ENCODE measurements around the gene MYL4. TPM values are rescaled to one million over a fixed set of nuclear protein-coding genes. Genes with fewer than 3 reads are reported as not detected.

The MYL4 gene
- total RNA-seq, 1 experiment from 2014 or later, result 0.66 TPM

DNA sequence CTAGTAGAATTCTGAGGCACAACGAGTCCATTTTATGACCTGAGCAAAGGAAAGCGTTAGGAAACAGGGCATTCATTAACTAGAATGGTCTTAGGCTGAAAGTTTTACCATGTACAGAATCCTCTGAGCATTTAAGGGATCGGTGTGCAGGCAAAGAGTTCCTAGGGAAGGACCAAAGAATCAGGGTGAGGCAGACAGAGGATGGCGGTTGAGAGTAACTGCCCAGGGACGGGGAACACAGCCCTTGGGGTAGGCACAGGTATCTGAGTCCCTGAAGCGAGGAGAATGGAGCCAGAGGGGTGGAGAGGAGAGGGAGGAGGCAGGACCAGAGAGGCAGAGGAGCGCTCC lies 30.4 kb downstream of the MYL4 start:
- Histone ChIP-seq H3K23me2 (ENCODE audit: insufficient read length, low read depth, low read length, poor library complexity, severe bottlenecking) (no peaks in the 10 kb centered on the region), H2AK5ac (ENCODE audit: insufficient read length, low read length) (no peak overlapping the region), H2BK12ac (ENCODE audit: insufficient read length, low read depth, low read length) (no peak overlapping the region), H3K9ac (ENCODE audit: extremely low read depth, insufficient read length, low read length) (no peak overlapping the region), H3K14ac (ENCODE audit: insufficient read depth, low read length) (no peak overlapping the region), H3K79me2 (ENCODE audit: insufficient read depth, low read length) (no peaks in the 10 kb centered on the region), H2BK5ac (ENCODE audit: insufficient read length, low read length) (no peak overlapping the region), H3K18ac (ENCODE audit: insufficient read length, low read depth, low read length) (no peak overlapping the region), H3K79me1 (ENCODE audit: insufficient read depth, low read depth, low read length, poor library complexity, severe bottlenecking) (no peaks in the 10 kb centered on the region), H3K56ac (ENCODE audit: insufficient read length, low read depth, low read length) (no peak overlapping the region), H2BK15ac (ENCODE audit: low read depth, low read length) (no peak overlapping the region), H4K20me1 (ENCODE audit: control insufficient read depth, insufficient read depth, insufficient read length) (no peaks in the 10 kb centered on the region), H4K8ac (replicated peaks; ENCODE audit: insufficient read length, low read depth, low read length) (no peak overlapping the region), H3K4me1 (ENCODE audit: insufficient read depth, low read length) (no peaks in the 10 kb centered on the region), H4K91ac (ENCODE audit: insufficient read length, low read depth, low read length) (no peak overlapping the region), H4K5ac (ENCODE audit: insufficient read length, low read depth, low read length) (no peak overlapping the region), H3K9me3 (ENCODE audit: control insufficient read depth, low read depth, low read length) (no peaks in the 10 kb centered on the region), H2BK20ac (ENCODE audit: low read depth, low read length, poor library complexity, severe bottlenecking) (no peak overlapping the region), H2AFZ (ENCODE audit: low read length) (no peak overlapping the region), H3K4ac (ENCODE audit: low read depth, low read length) (no peak overlapping the region), H3K23ac (ENCODE audit: insufficient read length, low read depth, low read length) (no peak overlapping the region), H3K4me2 (ENCODE audit: insufficient read depth, insufficient read length, low read length) (no peak overlapping the region), H3T11ph (ENCODE audit: low read length) (no peak overlapping the region), H2BK120ac (ENCODE audit: low read depth, low read length, poor library complexity, severe bottlenecking) (no peak overlapping the region), H3K27me3 (ENCODE audit: insufficient read depth, low read length) (no peaks in the 10 kb centered on the region), H3K27ac (ENCODE audit: insufficient read length, low read depth, low read length) (no peak overlapping the region)
- H3K36me3 Mint-ChIP-seq (ENCODE audit: insufficient read depth in 1 of 3, low read depth in 3 of 3), result no peaks in the 10 kb centered on the region
- H3K27me3 Mint-ChIP-seq (ENCODE audit: low read depth), result peaks cover 2% of the 10 kb centered on the region; the same call in 1 of the 2 replicates
- H3K4me3 Mint-ChIP-seq, result no peak overlapping the region
- no CpG with 5 or more reads among the region's 7 CpGs for WGBS (ENCODE audit: extremely low coverage, insufficient read length, low lambda C conversion rate)
- no peak for TF ChIP-seq CTCF (conservative IDR thresholded peaks at IDR 0.05)
- no peaks in the 10 kb centered on the region for H3K4me1 Mint-ChIP-seq
- no peak overlapping the region for H3K27ac Mint-ChIP-seq
- DNase-seq, result no peak
- no peaks in the 10 kb centered on the region; a peak in 1 of 5 replicates for H3K9me3 Mint-ChIP-seq
